ENCODE measurements around the gene UST. TPM values are rescaled to one million over a fixed set of nuclear protein-coding genes. Genes with fewer than 3 reads are reported as not detected.

Gene UST
- polyA plus RNA-seq, 1 donor (not counting 4 experiments of a cell fraction or from before 2014, with no cell fraction given), result 6.1 TPM

GRCh38 chr6:148799647-148800046 is 52.8 kb downstream of the UST start:
- no peak overlapping the region for H3K4me2 ChIP-seq (ENCODE audit: control insufficient read depth, extremely low read depth, insufficient read depth, low read depth, low read length)
- no peaks in the 10 kb centered on the region for H3K79me2 ChIP-seq (ENCODE audit: control insufficient read depth, insufficient read depth, low read length)
- TF ChIP-seq EZH2 (IDR thresholded peaks at IDR 0.05; ENCODE audit: low read length) (no peak), CTCF (optimal IDR thresholded peaks at IDR 0.05 in 1 of 3, IDR thresholded peaks at IDR 0.05 in 1 of 3, conservative IDR thresholded peaks at IDR 0.05 in 1 of 3; ENCODE audit: extremely low read depth in 1 of 3, insufficient read depth in 2 of 3, low read length in 3 of 3) (no peak)
- no peaks in the 10 kb centered on the region for H4K20me1 ChIP-seq (ENCODE audit: control insufficient read depth, extremely low read depth, insufficient read depth, low read length)
- peaks cover 20% of the 10 kb centered on the region for H3K4me1 ChIP-seq (ENCODE audit: control insufficient read depth, extremely low read depth, insufficient read depth, low read length)
- FAIRE-seq, result no peak
- H2AFZ ChIP-seq (ENCODE audit: control insufficient read depth, low read length), result no peak overlapping the region
- no peaks in the 10 kb centered on the region for H3K9me1 ChIP-seq (ENCODE audit: control insufficient read depth, extremely low read depth, insufficient read depth, low read length)
- H3K9me3 ChIP-seq (ENCODE audit: control insufficient read depth, low read depth, low read length), result no peaks in the 10 kb centered on the region
- DNase-seq (ENCODE audit: low read depth, low spot score), result no peak
- no peak overlapping the region for H3K27ac ChIP-seq (ENCODE audit: control insufficient read depth, insufficient read depth, low read length)
- dilution Hi-C loops (cut with MboI; ENCODE audit: extremely low pct_ligation_motif_present, low sequenced_read_pairs), result no loop called here
- no peaks in the 10 kb centered on the region for H3K36me3 ChIP-seq (ENCODE audit: control insufficient read depth in 2 of 2, extremely low read depth in 1 of 2, insufficient read depth in 2 of 2, low read length in 2 of 2)
- H3K4me3 ChIP-seq (ENCODE audit: control insufficient read depth in 2 of 3, extremely low read depth in 1 of 3, insufficient read depth in 2 of 3, low read depth in 1 of 3, low read length in 3 of 3), result no peak overlapping the region
- no peaks in the 10 kb centered on the region for H3K27me3 ChIP-seq (ENCODE audit: control insufficient read depth, extremely low read depth, insufficient read depth, low read length)
- H3K9ac ChIP-seq (ENCODE audit: control insufficient read depth, extremely low read depth, insufficient read depth, low read length), result no peak overlapping the region

GRCh38 chr6:148800536-148800935 is 53.7 kb downstream of the UST start:
- Histone ChIP-seq H2AFZ (ENCODE audit: control insufficient read depth, low read length) (no peak overlapping the region), H3K9me3 (ENCODE audit: control insufficient read depth, low read depth, low read length) (no peaks in the 10 kb centered on the region), H3K27me3 (ENCODE audit: control insufficient read depth, extremely low read depth, insufficient read depth, low read length) (no peaks in the 10 kb centered on the region), H3K9ac (ENCODE audit: control insufficient read depth, extremely low read depth, insufficient read depth, low read length) (no peak overlapping the region), H3K4me2 (ENCODE audit: control insufficient read depth, extremely low read depth, insufficient read depth, low read depth, low read length) (no peak overlapping the region), H4K20me1 (ENCODE audit: control insufficient read depth, extremely low read depth, insufficient read depth, low read length) (no peaks in the 10 kb centered on the region), H3K79me2 (ENCODE audit: control insufficient read depth, insufficient read depth, low read length) (no peaks in the 10 kb centered on the region), H3K4me3 (ENCODE audit: control insufficient read depth in 2 of 3, extremely low read depth in 1 of 3, insufficient read depth in 2 of 3, low read depth in 1 of 3, low read length in 3 of 3) (no peak overlapping the region), H3K36me3 (ENCODE audit: control insufficient read depth in 2 of 2, extremely low read depth in 1 of 2, insufficient read depth in 2 of 2, low read length in 2 of 2) (no peaks in the 10 kb centered on the region), H3K4me1 (ENCODE audit: control insufficient read depth, extremely low read depth, insufficient read depth, low read length) (peaks cover 13% of the 10 kb centered on the region), H3K27ac (ENCODE audit: control insufficient read depth, insufficient read depth, low read length) (no peak overlapping the region), H3K9me1 (ENCODE audit: control insufficient read depth, extremely low read depth, insufficient read depth, low read length) (no peaks in the 10 kb centered on the region)
- FAIRE-seq (no peak), DNase-seq (ENCODE audit: low read depth, low spot score) (no peak)
- no peak for TF ChIP-seq EZH2 (IDR thresholded peaks at IDR 0.05; ENCODE audit: low read length)
- TF ChIP-seq CTCF (optimal IDR thresholded peaks at IDR 0.05 in 1 of 3, IDR thresholded peaks at IDR 0.05 in 1 of 3, conservative IDR thresholded peaks at IDR 0.05 in 1 of 3; ENCODE audit: extremely low read depth in 1 of 3, insufficient read depth in 2 of 3, low read length in 3 of 3), result no peak
- dilution Hi-C loops (cut with MboI; ENCODE audit: extremely low pct_ligation_motif_present, low sequenced_read_pairs), result no loop called here
